PC-3 (cell line): Measurements from ENCODE around the gene TMEM190. TPM values are rescaled to one million over a fixed set of nuclear protein-coding genes. Genes with fewer than 3 reads are reported as not detected.
A peak's percentile ranks its signal among the peaks of the same experiment; 100 is the strongest.

Experiments used
- ATAC-seq: fragments of 200-7000 bp; cut with Tn5 transposase; 2 replicates; pipeline ENCODE4 v1.9.1; 2020; ENCODE audit warnings: mild to moderate bottlenecking, moderate library complexity
- BruUV-seq: library from RNA; stranded (reverse); fragments of 400-500 nt; replicated peaks from 2 replicates; lab custom pipeline; 2021; lab: Mats Ljungman, UMichigan
- CTCF ChIA-PET: fragments of 300-600 bp; sonication (Branson Sonifier 250); formaldehyde crosslinking; loops from one replicate; lab custom pipeline; 2022; ENCODE audit warnings: antibody characterized with exemption; lab: Charles Lee
- POLR2A ChIA-PET: fragments of 300-600 bp; sonication (Branson Sonifier 250); formaldehyde crosslinking; loops from one replicate; lab custom pipeline; 2022; ENCODE audit warnings: antibody characterized with exemption; ENCODE audit not compliant: unreplicated experiment; lab: Charles Lee
- DNase-seq: peaks from one replicate; pipeline ENCODE4 v3.0.0-alpha.2; 2015
- H2AFZ ChIP-seq: fragments of 300-600 bp; sonication (generic); 2 replicates; pipeline ENCODE4 v1.6.0; 2016; ENCODE audit warnings: antibody characterized with exemption, low read length
- H3F3A ChIP-seq: fragments of 300-600 bp; sonication (generic); one replicate; pipeline ENCODE4 v1.6.0; 2017; ENCODE audit warnings: antibody characterized with exemption, low read length, control low read depth, mild to moderate bottlenecking; ENCODE audit not compliant: unreplicated experiment
- H3K27ac ChIP-seq: fragments of 300-600 bp; sonication (generic); 2 replicates; pipeline ENCODE4 v1.5.1; 2016; ENCODE audit warnings: mild to moderate bottlenecking, low read length
- H3K27me3 ChIP-seq: fragments of 300-600 bp; sonication (generic); 2 replicates; pipeline ENCODE4 v1.6.1; 2016; ENCODE audit warnings: low read length, mixed read lengths
- H3K36me3 ChIP-seq: fragments of 300-600 bp; sonication (generic); 2 replicates; pipeline ENCODE4 v1.6.1; 2016; ENCODE audit warnings: low read depth, mixed run types, low read length, mixed read lengths
- H3K4me1 ChIP-seq: fragments of 300-600 bp; sonication (generic); 2 replicates; pipeline ENCODE4 v1.5.1; 2016; ENCODE audit warnings: low read length; ENCODE audit not compliant: insufficient read depth
- H3K4me2 ChIP-seq: fragments of 300-600 bp; sonication (generic); 2 replicates; pipeline ENCODE4 v1.6.0; 2016; ENCODE audit warnings: low read length
- H3K4me3 ChIP-seq: fragments of 300-600 bp; sonication (generic); 2 replicates; pipeline ENCODE4 v1.5.1; 2016; ENCODE audit warnings: mild to moderate bottlenecking, low read length, mixed read lengths
- H3K79me2 ChIP-seq: fragments of 300-600 bp; sonication (generic); 2 replicates; pipeline ENCODE4 v1.6.1; 2017; ENCODE audit warnings: low read length, mixed read lengths
- H3K9ac ChIP-seq: fragments of 300-600 bp; sonication (generic); 2 replicates; pipeline ENCODE4 v1.6.0; 2016; ENCODE audit warnings: mild to moderate bottlenecking, low read length
- H3K9me2 ChIP-seq: fragments of 300-600 bp; sonication (generic); replicated peaks from 2 replicates; pipeline ENCODE4 v1.6.1; 2016; ENCODE audit warnings: mixed run types, low read length, mixed read lengths
- H3K9me3 ChIP-seq: fragments of 300-600 bp; sonication (generic); 2 replicates; pipeline ENCODE4 v1.6.1; 2016; ENCODE audit warnings: low read length, mixed read lengths
- H4K20me1 ChIP-seq: fragments of 300-600 bp; sonication (generic); 2 replicates; pipeline ENCODE4 v1.6.1; 2016; ENCODE audit warnings: low read length, mixed read lengths
- EZH2 ChIP-seq: fragments of 300-600 bp; sonication (generic); IDR thresholded peaks from one replicate; pipeline ENCODE4 v1.6.1; 2017; ENCODE audit warnings: antibody characterized with exemption, mild to moderate bottlenecking, low read length; ENCODE audit not compliant: unreplicated experiment
- EZH2phosphoT487 ChIP-seq: fragments of 300-600 bp; sonication (generic); IDR thresholded peaks from 2 replicates; pipeline ENCODE4 v1.6.1; 2018; ENCODE audit warnings: mild to moderate bottlenecking, antibody characterized with exemption, low read length, borderline replicate concordance
- intact Hi-C: fragments of 100-400 bp; cut with micrococcal nuclease; formaldehyde crosslinking; loops from 2 replicates; pipeline ENCODE4 v1.9.0; 2023
- total RNA-seq: library from RNA; depleted of rRNA; stranded (reverse); fragments of >200 nt; gene quantifications from 2 replicates; pipeline ENCODE4 v1.2.3, GENCODE V29; 2014
- TF ChIP-seq, protein P1 (sequence below): fragments of 300-600 bp; sonication (generic); conservative IDR thresholded peaks from 2 replicates; pipeline ENCODE4 v1.5.1; 2017; ENCODE audit warnings: antibody characterized with exemption, low read depth, mild to moderate bottlenecking, low read length

The TMEM190 gene
- total RNA-seq, 1 experiment from 2014 or later, result not detected

DNA sequence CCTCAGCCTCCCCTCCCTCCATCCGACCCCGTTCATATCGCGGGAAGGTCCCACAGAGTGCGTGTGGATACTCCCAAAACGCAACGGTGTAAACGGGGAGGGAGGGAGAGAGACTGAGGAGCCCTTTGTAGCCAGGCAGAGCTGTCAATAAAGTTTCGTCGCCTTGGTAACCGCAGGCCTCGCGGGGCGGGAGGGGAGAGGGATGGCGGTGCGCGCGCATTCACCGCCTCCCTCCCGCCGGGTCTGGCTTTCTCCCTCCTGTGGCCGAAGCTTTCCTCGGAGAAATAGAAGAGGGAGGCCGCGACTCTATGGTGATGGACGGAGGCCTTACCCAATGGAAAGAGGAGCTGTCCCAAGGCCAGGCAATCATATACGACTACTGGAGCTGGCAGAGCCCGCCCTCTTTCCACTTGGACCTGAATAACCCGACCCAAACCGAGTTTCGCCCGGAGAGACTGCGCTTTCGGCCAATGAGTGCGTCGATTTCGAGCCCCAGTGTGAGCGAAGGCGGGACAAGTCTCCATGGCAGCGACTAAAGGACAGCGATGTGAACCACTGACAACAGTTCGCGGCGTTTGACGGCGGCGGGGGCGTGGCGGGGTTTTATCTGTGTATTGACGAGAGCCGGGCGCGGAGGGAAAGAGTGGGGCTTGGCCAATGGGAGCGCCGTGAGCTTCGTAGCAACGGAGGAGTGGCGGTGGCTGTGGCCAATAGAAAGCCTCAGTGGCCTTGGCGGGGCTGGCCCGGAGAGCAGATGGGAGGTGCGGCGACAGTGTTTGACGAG is 37.3 kb upstream of the TMEM190 start, which contains the start of gene KMT5C:
KMT5C (plus strand) TSS at position 772 of the 784 bp plus-strand sequence. CDS start 2,061 bp downstream, outside the sequence.
- H3K9ac ChIP-seq, result peak within 1 kb of the TSS; percentile 88
- BruUV-seq, result no TSS peak
- no peaks in the 10 kb centered on the region for H3K9me3 ChIP-seq
- H2AFZ ChIP-seq, result peak within 1 kb of the TSS; percentile 72
- no peaks in the 10 kb centered on the region for H4K20me1 ChIP-seq
- TF ChIP-seq, protein P1, sequence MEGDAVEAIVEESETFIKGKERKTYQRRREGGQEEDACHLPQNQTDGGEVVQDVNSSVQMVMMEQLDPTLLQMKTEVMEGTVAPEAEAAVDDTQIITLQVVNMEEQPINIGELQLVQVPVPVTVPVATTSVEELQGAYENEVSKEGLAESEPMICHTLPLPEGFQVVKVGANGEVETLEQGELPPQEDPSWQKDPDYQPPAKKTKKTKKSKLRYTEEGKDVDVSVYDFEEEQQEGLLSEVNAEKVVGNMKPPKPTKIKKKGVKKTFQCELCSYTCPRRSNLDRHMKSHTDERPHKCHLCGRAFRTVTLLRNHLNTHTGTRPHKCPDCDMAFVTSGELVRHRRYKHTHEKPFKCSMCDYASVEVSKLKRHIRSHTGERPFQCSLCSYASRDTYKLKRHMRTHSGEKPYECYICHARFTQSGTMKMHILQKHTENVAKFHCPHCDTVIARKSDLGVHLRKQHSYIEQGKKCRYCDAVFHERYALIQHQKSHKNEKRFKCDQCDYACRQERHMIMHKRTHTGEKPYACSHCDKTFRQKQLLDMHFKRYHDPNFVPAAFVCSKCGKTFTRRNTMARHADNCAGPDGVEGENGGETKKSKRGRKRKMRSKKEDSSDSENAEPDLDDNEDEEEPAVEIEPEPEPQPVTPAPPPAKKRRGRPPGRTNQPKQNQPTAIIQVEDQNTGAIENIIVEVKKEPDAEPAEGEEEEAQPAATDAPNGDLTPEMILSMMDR, result peak; percentile 27; the same call in 1 of the 2 replicates
- no peak for TF ChIP-seq EZH2
- H3K36me3 ChIP-seq, result no peaks in the 10 kb centered on the region
- ChIA-PET CTCF (interaction anchor here (0.6 to 1.5 kb wide), 7 partner anchors 9 to 45 kb away, joined by 3 to 9 read pairs (median 5); partner anchors contain the start of gene TMEM238), POLR2A (interaction anchor here (0.5 to 1.8 kb wide), 19 partner anchors 11 to 1495 kb away, joined by 3 to 9 read pairs (median 4); partner anchors contain the start of genes BRSK1, HSPBP1, ISOC2 and PPP6R1)
- peak within 1 kb of the TSS; percentile 95 for H3K27ac ChIP-seq
- H3K9me2 ChIP-seq, result no peaks in the 10 kb centered on the region
- H3K79me2 ChIP-seq, result peaks cover 11% of the 10 kb centered on the region
- H3K4me1 ChIP-seq, result peaks cover 19% of the 10 kb centered on the region
- H3K4me3 ChIP-seq, result peak within 1 kb of the TSS; percentile 80
- no peaks in the 10 kb centered on the region for H3F3A ChIP-seq
- peak within 1 kb of the TSS; percentile 97 for H3K4me2 ChIP-seq
- no peaks in the 10 kb centered on the region for H3K27me3 ChIP-seq
- peak; percentile 100 for DNase-seq
- intact Hi-C loops, result loop anchor here (1.0 to 5.0 kb wide), 4 partner anchors 16 to 127 kb away; partner anchors contain the start of genes COX6B2, RPL28 and TMEM238
- ATAC-seq, result peak; percentile 86

DNA sequence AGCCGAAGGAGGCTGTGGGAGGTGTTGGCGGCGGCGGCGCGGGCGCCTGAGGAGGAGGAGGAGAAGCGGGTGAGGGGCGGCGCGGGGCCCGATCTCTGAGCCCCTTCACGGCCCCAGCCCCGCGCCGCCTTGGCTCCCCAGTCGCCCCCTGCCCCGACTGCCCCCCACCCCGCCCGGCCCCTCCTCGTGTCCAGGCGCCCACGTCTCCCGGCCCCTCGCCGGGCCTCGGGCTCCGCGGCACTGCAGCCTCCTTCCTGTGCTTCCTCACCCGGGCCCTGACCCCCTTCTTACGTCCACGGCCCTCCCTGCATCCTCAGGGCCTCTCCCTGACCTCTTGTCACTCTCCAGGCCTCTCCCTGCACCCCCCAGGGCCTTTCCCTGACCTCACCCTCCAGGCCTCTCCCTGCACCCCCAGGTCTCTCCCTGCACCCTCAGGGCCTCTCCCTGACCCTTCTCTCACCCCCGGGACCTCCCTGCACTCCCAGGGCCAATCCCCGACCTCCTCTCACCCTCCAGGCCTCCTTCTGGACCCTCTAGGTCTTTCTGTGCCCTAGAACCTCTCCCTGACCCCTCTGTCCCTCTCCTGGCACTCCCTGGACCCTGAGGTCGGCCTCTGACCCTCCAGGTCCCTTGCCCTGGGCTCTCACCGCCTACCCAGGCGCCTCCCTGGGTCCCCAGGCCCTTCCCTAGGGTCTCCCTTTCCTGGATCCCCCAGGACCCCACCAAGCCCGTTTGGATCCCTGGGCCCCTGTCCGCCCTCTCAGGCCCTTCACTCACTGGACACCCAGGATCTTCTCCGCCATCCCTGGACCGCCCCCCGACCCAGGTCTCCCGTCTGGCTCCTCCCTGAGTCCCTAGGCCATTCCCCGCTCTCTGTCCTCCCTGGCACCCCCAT is 36.5 kb upstream of the TMEM190 start:
- no peak for TF ChIP-seq EZH2
- TF ChIP-seq, protein P1, result no peak
- TF ChIP-seq EZH2phosphoT487, result no peak
- no peaks in the 10 kb centered on the region for H3K27me3 ChIP-seq
- ChIA-PET POLR2A (interaction anchor here (0.5 to 1.8 kb wide), 10 partner anchors 10 to 1073 kb away, joined by 3 to 8 read pairs (median 4); partner anchors contain the start of genes PPP6R1, TMEM238 and UBE2S), CTCF (interaction anchor here (0.6 to 1.2 kb wide), 6 partner anchors 8 to 44 kb away, joined by 3 to 9 read pairs (median 5); partner anchors contain the start of gene TMEM238)
- no peaks in the 10 kb centered on the region for H3K36me3 ChIP-seq
- peaks cover 19% of the 10 kb centered on the region for H3K4me1 ChIP-seq
- peak overlapping the region; percentile 80 for H3K4me3 ChIP-seq
- no peak for ATAC-seq
- H4K20me1 ChIP-seq, result no peaks in the 10 kb centered on the region
- DNase-seq, result no peak
- no peaks in the 10 kb centered on the region for H3K9me2 ChIP-seq
- H2AFZ ChIP-seq, result no peak overlapping the region; the same call in 1 of the 2 replicates
- H3K27ac ChIP-seq, result peak overlapping the region; percentile 38
- H3K9ac ChIP-seq, result peak overlapping the region; percentile 88
- H3K79me2 ChIP-seq, result peaks cover 11% of the 10 kb centered on the region
- H3F3A ChIP-seq, result no peaks in the 10 kb centered on the region
- BruUV-seq, result no TSS peak
- H3K4me2 ChIP-seq, result peak overlapping the region; percentile 97
- intact Hi-C loops, result loop anchor here (1.0 to 5.0 kb wide), 4 partner anchors 15 to 128 kb away; partner anchors contain the start of genes COX6B2, RPL28 and TMEM238
- no peaks in the 10 kb centered on the region for H3K9me3 ChIP-seq
